ENCODE measurements around the gene LAIR1. TPM values are rescaled to one million over a fixed set of nuclear protein-coding genes. Genes with fewer than 3 reads are reported as not detected.

The LAIR1 gene
- total RNA-seq, 4 donors from 2014 or later, result 4.8 to 22.5 (median 8.3) TPM

GRCh38 chr19:54316746-54317107 is 48.0 kb downstream of the LAIR1 start:
- no peak overlapping the region for H3K4me3 ChIP-seq
- H3K36me3 ChIP-seq, result no peaks in the 10 kb centered on the region
- 34 to 90% methylated on average over 2 to 6 of the region's 11 CpGs for whole genome bisulfite sequencing, 2 donors (ENCODE audit: low coverage in 1 of 2)
- ATAC-seq, result no peak
- TF ChIP-seq POLR2A (IDR thresholded peaks at IDR 0.05) (no peak), EP300 (IDR thresholded peaks at IDR 0.05) (no peak), CTCF (IDR thresholded peaks at IDR 0.05) (no peak), POLR2AphosphoS5 (IDR thresholded peaks at IDR 0.05) (no peak)
- H3K9me3 ChIP-seq, result no peaks in the 10 kb centered on the region
- peaks cover 74% of the 10 kb centered on the region for H3K27me3 ChIP-seq
- H3K4me1 ChIP-seq, result no peaks in the 10 kb centered on the region
- H3K27ac ChIP-seq, result no peak overlapping the region

GRCh38 chr19:54315956-54316355 is 48.8 kb downstream of the LAIR1 start:
- Histone ChIP-seq H3K4me3 (no peak overlapping the region), H3K36me3 (no peaks in the 10 kb centered on the region), H3K4me1 (no peaks in the 10 kb centered on the region), H3K9me3 (no peaks in the 10 kb centered on the region), H3K27me3 (peaks cover 74% of the 10 kb centered on the region), H3K27ac (no peak overlapping the region)
- no peak for ATAC-seq
- no peak for TF ChIP-seq POLR2A (IDR thresholded peaks at IDR 0.05)
- no peak for TF ChIP-seq CTCF (IDR thresholded peaks at IDR 0.05)
- no peak for TF ChIP-seq POLR2AphosphoS5 (IDR thresholded peaks at IDR 0.05)
- TF ChIP-seq EP300 (IDR thresholded peaks at IDR 0.05), result no peak
- WGBS, 2 donors (ENCODE audit: low coverage in 1 of 2), result 77 to 87% methylated on average over 3 to 4 of the region's 10 CpGs

GRCh38 chr19:54312436-54313377 is 52.0 kb downstream of the LAIR1 start, which contains the start of gene LILRA5:
LILRA5 (minus strand) TSS chr19:54313166; CDS start chr19:54313019, 147 bp downstream.
- Histone ChIP-seq H3K9me3 (no peaks in the 10 kb centered on the region), H3K27me3 (peaks cover 70% of the 10 kb centered on the region), H3K27ac (no peak within 1 kb of the TSS), H3K4me3 (no peak within 1 kb of the TSS), H3K36me3 (no peaks in the 10 kb centered on the region), H3K4me1 (no peaks in the 10 kb centered on the region)
- peak; percentile 70 for ATAC-seq
- TF ChIP-seq EP300 (IDR thresholded peaks at IDR 0.05) (no peak), CTCF (IDR thresholded peaks at IDR 0.05) (no peak), POLR2A (IDR thresholded peaks at IDR 0.05) (no peak), POLR2AphosphoS5 (IDR thresholded peaks at IDR 0.05) (no peak)
- WGBS, 2 donors (ENCODE audit: low coverage in 1 of 2), result 46 to 100% methylated on average over 1 to 7 of the region's 13 CpGs

- WGBS, 2 donors (ENCODE audit: low coverage in 1 of 2), result no CpG with 5 or more reads among the region's 6 CpGs
- no peaks in the 10 kb centered on the region for H3K4me1 ChIP-seq
- peaks cover 70% of the 10 kb centered on the region for H3K27me3 ChIP-seq
- TF ChIP-seq POLR2AphosphoS5 (IDR thresholded peaks at IDR 0.05), result no peak
- no peak for TF ChIP-seq CTCF (IDR thresholded peaks at IDR 0.05)
- no peak for TF ChIP-seq EP300 (IDR thresholded peaks at IDR 0.05)
- TF ChIP-seq POLR2A (IDR thresholded peaks at IDR 0.05), result no peak
- no peak overlapping the region for H3K27ac ChIP-seq
- no peaks in the 10 kb centered on the region for H3K9me3 ChIP-seq
- H3K4me3 ChIP-seq, result no peak overlapping the region
- no peaks in the 10 kb centered on the region for H3K36me3 ChIP-seq
- ATAC-seq, result no peak
These were observed 52.7 kb downstream of the LAIR1 start for GRCh38 chr19:54312011-54312410.

- Histone ChIP-seq H3K36me3 (no peaks in the 10 kb centered on the region), H3K27ac (no peak overlapping the region), H3K27me3 (peaks cover 70% of the 10 kb centered on the region), H3K9me3 (no peaks in the 10 kb centered on the region), H3K4me1 (no peaks in the 10 kb centered on the region), H3K4me3 (no peak overlapping the region)
- WGBS, 2 donors (ENCODE audit: low coverage in 1 of 2), result 60% methylated on average over 2 of the region's 5 CpGs; no CpG with 5 or more reads in 1 of the 2 donors
- ATAC-seq, result no peak
- TF ChIP-seq POLR2AphosphoS5 (IDR thresholded peaks at IDR 0.05) (no peak), CTCF (IDR thresholded peaks at IDR 0.05) (no peak), POLR2A (IDR thresholded peaks at IDR 0.05) (no peak), EP300 (IDR thresholded peaks at IDR 0.05) (no peak)
These were observed 53.2 kb downstream of the LAIR1 start for GRCh38 chr19:54311486-54311885.
